ENCODE data around the gene LILRA5. TPM values are rescaled to one million over a fixed set of nuclear protein-coding genes. Genes with fewer than 3 reads are reported as not detected.
"Not testable (repeated sequence)": the region's sequence is repeated elsewhere in the genome, so short reads cannot be mapped to it uniquely, and the experiment has no call there.

The LILRA5 gene
- total and polyA plus RNA-seq, 2 of the 8 experiments (the other 6 are each of a cell fraction or from before 2014, with no cell fraction given): not detected

DNA sequence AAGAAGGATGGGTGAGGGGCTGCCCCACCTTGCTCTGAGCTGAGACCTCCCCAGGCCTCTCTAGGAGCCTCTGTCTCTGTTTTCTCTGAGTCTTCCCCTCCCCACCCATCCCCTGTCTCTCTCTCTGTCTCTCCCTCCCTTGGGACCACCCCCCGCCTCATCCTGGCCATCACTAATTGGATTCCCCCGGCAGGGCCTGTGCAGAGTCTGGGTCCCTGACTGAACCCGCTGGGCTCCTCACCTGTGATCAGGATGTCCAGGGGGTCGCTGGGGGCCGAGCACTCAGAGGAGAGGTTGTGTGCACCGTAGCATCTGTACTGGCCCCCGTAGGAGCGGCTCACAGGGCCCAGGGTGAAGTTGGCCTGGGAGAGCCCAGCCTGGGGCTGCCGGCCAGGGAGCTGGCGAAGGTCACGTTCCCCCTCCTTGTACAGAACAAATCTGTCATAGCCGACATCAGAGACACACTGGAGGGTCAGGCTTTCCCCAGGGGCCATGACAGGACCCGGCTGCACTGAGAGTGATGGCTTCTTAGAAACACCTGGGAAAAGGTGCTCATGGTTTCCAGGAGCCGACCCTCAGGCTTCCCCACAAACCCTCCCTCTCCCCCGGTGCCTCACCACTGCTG is 34.3 kb downstream of the LILRA5 start:
- not testable (repeated sequence) for H4K20me1 ChIP-seq (replicated peaks in 1 of 2; ENCODE audit: control insufficient read depth in 1 of 2, insufficient read depth in 2 of 2, low read length in 2 of 2); H2BK20ac ChIP-seq (ENCODE audit: low read length); H3K56ac ChIP-seq (replicated peaks; ENCODE audit: insufficient read length, low read depth, low read length); H3K36me3 ChIP-seq (ENCODE audit: control insufficient read depth in 2 of 4, insufficient read depth in 4 of 4, low read length in 3 of 4); H2BK5ac ChIP-seq (ENCODE audit: low read depth, low read length); H3K27ac ChIP-seq (ENCODE audit: low read depth, low read length); H3K4me1 ChIP-seq (replicated peaks in 1 of 4; ENCODE audit: control insufficient read depth in 3 of 4, insufficient read depth in 4 of 4, low read length in 3 of 4); H3K4me2 ChIP-seq (ENCODE audit: insufficient read depth in 1 of 2, low read depth in 2 of 2, low read length in 2 of 2); H3K79me2 ChIP-seq (ENCODE audit: control insufficient read depth in 1 of 2, insufficient read depth in 2 of 2, low read length in 2 of 2); H3K23me2 ChIP-seq (ENCODE audit: low read depth, low read length); H4K91ac ChIP-seq (replicated peaks; ENCODE audit: insufficient read length, low read length); DNase-seq (ENCODE audit: low read depth in 1 of 2, low spot score in 2 of 2); H2BK15ac ChIP-seq (ENCODE audit: low read length); FAIRE-seq; H3K27me3 ChIP-seq (replicated peaks in 1 of 4; ENCODE audit: control insufficient read depth in 3 of 4, extremely low read depth in 1 of 4, insufficient read depth in 3 of 4, low read length in 3 of 4); H3K4me3 ChIP-seq (ENCODE audit: extremely low read depth in 1 of 4, insufficient read depth in 2 of 4, low read depth in 3 of 4, low read length in 4 of 4); H3K4ac ChIP-seq (replicated peaks; ENCODE audit: insufficient read length, low read depth, low read length); H2AFZ ChIP-seq (ENCODE audit: low read length); H3K79me1 ChIP-seq (ENCODE audit: low read depth, low read length); H2BK12ac ChIP-seq (ENCODE audit: low read depth, low read length); H2BK120ac ChIP-seq (replicated peaks; ENCODE audit: low read depth, low read length); H3K9me3 ChIP-seq (ENCODE audit: insufficient read depth in 2 of 2, low read depth in 1 of 2, low read length in 1 of 2); H4K5ac ChIP-seq (ENCODE audit: insufficient read length, low read depth, low read length); H3K18ac ChIP-seq (ENCODE audit: extremely low read depth, low read length); H3K14ac ChIP-seq (ENCODE audit: insufficient read length); H3K9ac ChIP-seq (replicated peaks in 1 of 4; ENCODE audit: extremely low read depth in 1 of 4, low read depth in 3 of 4, low read length in 3 of 4); H2AK5ac ChIP-seq (ENCODE audit: low read depth, low read length); H4K8ac ChIP-seq (ENCODE audit: extremely low read depth, insufficient read depth, low read length); H3K23ac ChIP-seq (ENCODE audit: insufficient read length)
- WGBS, 2 experiments (ENCODE audit: extremely low coverage in 1 of 2, insufficient coverage in 1 of 2, insufficient read length in 1 of 2, insufficient replicate concordance in 2 of 2, low coverage in 1 of 2, low lambda C conversion rate in 2 of 2, missing lambda C conversion rate in 1 of 2): 81% methylated on average over 7 of the region's 15 CpGs; no CpG with 5 or more reads in 1 of the 2 experiments
- ChIA-PET POLR2A (ENCODE audit: partially characterized antibody) (interaction anchor here (0.6 to 1.3 kb wide), 3 partner anchors 76 to 163 kb away, joined by 3 to 4 read pairs (median 3); partner anchors contain the start of genes PRPF31, RPS9 and TFPT), CTCF (ENCODE audit: partially characterized antibody) (interaction anchor here (1.0 to 5.9 kb wide), 3 partner anchors 12 to 81 kb away, joined by 3 to 31 read pairs (median 3); no protein-coding TSS in a partner anchor)

- H2AK5ac ChIP-seq (ENCODE audit: low read depth, low read length); FAIRE-seq; H3K27ac ChIP-seq (ENCODE audit: low read depth, low read length); H2BK20ac ChIP-seq (ENCODE audit: low read length); H3K4ac ChIP-seq (replicated peaks; ENCODE audit: insufficient read length, low read depth, low read length); H4K8ac ChIP-seq (ENCODE audit: extremely low read depth, insufficient read depth, low read length); H3K79me1 ChIP-seq (ENCODE audit: low read depth, low read length); H3K14ac ChIP-seq (ENCODE audit: insufficient read length); H4K91ac ChIP-seq (replicated peaks; ENCODE audit: insufficient read length, low read length); H2BK15ac ChIP-seq (ENCODE audit: low read length); H3K18ac ChIP-seq (ENCODE audit: extremely low read depth, low read length); H2AFZ ChIP-seq (ENCODE audit: low read length); H3K23ac ChIP-seq (ENCODE audit: insufficient read length); DNase-seq (ENCODE audit: low read depth in 1 of 2, low spot score in 2 of 2); H3K9me3 ChIP-seq (ENCODE audit: insufficient read depth in 2 of 2, low read depth in 1 of 2, low read length in 1 of 2); H3K27me3 ChIP-seq (replicated peaks in 1 of 4; ENCODE audit: control insufficient read depth in 3 of 4, extremely low read depth in 1 of 4, insufficient read depth in 3 of 4, low read length in 3 of 4); H2BK5ac ChIP-seq (ENCODE audit: low read depth, low read length); H4K5ac ChIP-seq (ENCODE audit: insufficient read length, low read depth, low read length); H3K4me3 ChIP-seq (ENCODE audit: extremely low read depth in 1 of 4, insufficient read depth in 2 of 4, low read depth in 3 of 4, low read length in 4 of 4); H3K79me2 ChIP-seq (ENCODE audit: control insufficient read depth in 1 of 2, insufficient read depth in 2 of 2, low read length in 2 of 2); H3K23me2 ChIP-seq (ENCODE audit: low read depth, low read length); H3K56ac ChIP-seq (replicated peaks; ENCODE audit: insufficient read length, low read depth, low read length); H3K4me1 ChIP-seq (replicated peaks in 1 of 4; ENCODE audit: control insufficient read depth in 3 of 4, insufficient read depth in 4 of 4, low read length in 3 of 4); H3K36me3 ChIP-seq (ENCODE audit: control insufficient read depth in 2 of 4, insufficient read depth in 4 of 4, low read length in 3 of 4); H4K20me1 ChIP-seq (replicated peaks in 1 of 2; ENCODE audit: control insufficient read depth in 1 of 2, insufficient read depth in 2 of 2, low read length in 2 of 2); H2BK12ac ChIP-seq (ENCODE audit: low read depth, low read length); H3K4me2 ChIP-seq (ENCODE audit: insufficient read depth in 1 of 2, low read depth in 2 of 2, low read length in 2 of 2); H3K9ac ChIP-seq (replicated peaks in 1 of 4; ENCODE audit: extremely low read depth in 1 of 4, low read depth in 3 of 4, low read length in 3 of 4); H2BK120ac ChIP-seq (replicated peaks; ENCODE audit: low read depth, low read length): not testable (repeated sequence)
- CTCF ChIA-PET (ENCODE audit: partially characterized antibody): interaction anchor here (1.0 to 5.9 kb wide), 3 partner anchors 11 to 80 kb away, joined by 3 to 31 read pairs (median 3); no protein-coding TSS in a partner anchor
- POLR2A ChIA-PET (ENCODE audit: partially characterized antibody): interaction anchor here (1.3 kb wide), 1 partner anchor 77 kb away, joined by 4 read pairs; the partner anchor contains the start of gene RPS9
- 85% methylated on average over 9 of the region's 13 CpGs; no CpG with 5 or more reads in 1 of the 2 experiments for WGBS, 2 experiments (ENCODE audit: extremely low coverage in 1 of 2, insufficient coverage in 1 of 2, insufficient read length in 1 of 2, insufficient replicate concordance in 2 of 2, low coverage in 1 of 2, low lambda C conversion rate in 2 of 2, missing lambda C conversion rate in 1 of 2)
These were observed 34.9 kb downstream of the LILRA5 start for GRCh38 chr19:54278056-54278455.

All from H1 (cell line).